ENCODE data around the gene PDILT.

DNA sequence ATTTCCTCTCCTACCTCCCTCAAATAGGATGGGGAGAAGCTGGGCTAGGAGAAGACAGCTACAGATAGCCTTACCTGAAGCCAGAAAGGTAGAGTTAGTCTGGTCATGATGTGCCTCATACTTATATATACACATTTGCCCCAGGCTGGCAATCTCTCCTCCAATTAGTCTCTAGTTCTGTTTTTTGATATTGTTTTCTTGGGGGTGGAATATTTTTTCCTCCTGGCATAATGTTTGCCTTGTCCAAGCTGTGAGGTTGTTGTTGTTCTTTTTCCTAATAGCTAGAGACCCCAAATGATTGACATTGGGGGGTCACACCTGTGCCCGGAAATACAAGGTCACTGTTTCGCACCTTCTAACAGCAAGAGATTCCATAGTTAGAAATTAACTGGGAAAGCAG, 51.9 kb downstream of the PDILT start, which contains the start of gene UMOD:
- TF ChIP-seq POLR2A (IDR thresholded peaks at IDR 0.05; ENCODE audit: low read depth, low read length) (no peak), SPI1 (IDR thresholded peaks at IDR 0.05; ENCODE audit: low read depth, low read length) (no peak), POLR2AphosphoS5 (IDR thresholded peaks at IDR 0.05; ENCODE audit: low read depth, low read length) (no peak)

All from GM12891 (cell line).